ENCODE data around the gene CHD5. TPM values are rescaled to one million over a fixed set of nuclear protein-coding genes. Genes with fewer than 3 reads are reported as not detected.

Gene CHD5
- total RNA-seq, 1 donor from 2014 or later = 4.9 TPM

DNA sequence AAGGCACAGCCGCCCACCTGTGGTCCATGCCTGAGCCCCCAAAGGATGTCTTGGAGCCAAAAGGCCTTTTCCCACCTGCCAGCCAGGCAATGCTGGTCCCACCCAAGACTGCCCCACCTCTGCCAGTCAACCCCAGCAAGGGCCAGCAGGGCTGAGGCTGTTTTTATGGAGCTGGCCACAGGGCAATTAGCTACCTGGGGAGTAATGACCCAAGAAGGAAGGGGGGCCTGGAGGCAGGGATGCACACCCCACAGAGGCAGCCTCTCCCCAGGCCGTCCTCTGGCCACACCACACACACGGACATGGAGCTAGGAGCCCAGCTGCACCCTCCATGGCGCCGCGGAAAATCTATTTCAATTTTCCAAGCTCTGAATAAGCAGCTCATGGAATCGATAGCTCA, 27.2 kb downstream of the CHD5 start:
- Mint-ChIP-seq H3K27ac (no peak overlapping the region), H3K36me3 (no peaks in the 10 kb centered on the region), H3K4me3 (no peak overlapping the region), H3K27me3 (ENCODE audit: low read depth) (peaks cover 27% of the 10 kb centered on the region), H3K4me1 (peaks cover 9% of the 10 kb centered on the region), H3K9me3 (no peaks in the 10 kb centered on the region)
- TF ChIP-seq CTCF (IDR thresholded peaks at IDR 0.05; ENCODE audit: unreplicated experiment) = no peak
- DNase-seq (ENCODE audit: low spot score in 2 of 2, unreplicated experiment in 2 of 2) = no peak

DNA sequence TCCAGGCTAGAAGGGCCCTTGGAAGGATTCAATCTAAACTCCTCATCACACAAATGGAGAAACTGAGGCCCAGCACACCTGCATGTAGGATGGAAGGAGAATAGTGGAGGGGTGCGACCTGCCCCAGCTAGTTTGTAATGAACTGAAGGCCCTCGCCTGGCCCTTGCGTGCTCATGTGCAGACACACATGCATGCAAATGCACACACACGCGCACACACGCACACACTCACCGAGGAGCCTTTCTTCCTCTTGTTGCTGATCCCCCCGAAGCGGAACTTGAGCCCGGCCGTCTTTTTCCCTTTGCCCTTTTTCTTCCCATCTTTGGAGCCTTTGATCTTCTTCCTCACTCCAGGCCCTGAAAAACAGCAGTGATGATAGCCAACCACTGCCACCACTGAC, 27.9 kb downstream of the CHD5 start:
- no peak overlapping the region for H3K4me3 Mint-ChIP-seq
- H3K27me3 Mint-ChIP-seq (ENCODE audit: low read depth) = peaks cover 28% of the 10 kb centered on the region
- H3K27ac Mint-ChIP-seq = no peak overlapping the region
- H3K9me3 Mint-ChIP-seq = no peaks in the 10 kb centered on the region
- peaks cover 3% of the 10 kb centered on the region for H3K4me1 Mint-ChIP-seq
- TF ChIP-seq CTCF (IDR thresholded peaks at IDR 0.05; ENCODE audit: unreplicated experiment) = no peak
- DNase-seq (ENCODE audit: low spot score in 2 of 2, unreplicated experiment in 2 of 2) = no peak
- no peaks in the 10 kb centered on the region for H3K36me3 Mint-ChIP-seq

DNA sequence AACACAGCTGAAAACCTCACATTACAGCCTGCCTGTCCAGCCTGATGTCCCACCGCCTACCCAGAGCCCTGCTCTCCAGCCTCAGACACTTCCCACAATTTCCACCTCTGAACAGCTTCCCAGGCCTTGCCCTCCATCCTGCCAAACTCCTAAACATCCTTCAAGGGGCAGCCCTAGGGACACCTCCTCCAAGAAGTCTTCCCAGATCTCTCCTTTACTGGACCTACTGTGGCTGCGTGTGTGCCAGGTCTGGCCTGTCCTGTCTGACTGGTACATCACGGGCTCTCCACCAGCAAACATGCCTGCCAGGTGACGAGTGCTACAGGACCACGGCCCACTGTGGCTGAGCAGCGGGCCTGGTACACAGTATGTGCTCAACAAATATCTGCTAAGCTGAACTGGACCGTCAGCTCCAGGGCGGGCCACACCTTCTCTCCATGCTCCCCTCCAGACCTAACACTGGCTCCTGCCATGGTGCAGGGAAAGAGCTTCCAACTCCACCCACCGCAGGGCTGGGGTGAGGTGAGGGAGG, 28.8 kb downstream of the CHD5 start:
- H3K27ac Mint-ChIP-seq = no peak overlapping the region
- peaks cover 3% of the 10 kb centered on the region for H3K4me1 Mint-ChIP-seq
- TF ChIP-seq CTCF (IDR thresholded peaks at IDR 0.05; ENCODE audit: unreplicated experiment) = no peak
- no peaks in the 10 kb centered on the region for H3K9me3 Mint-ChIP-seq
- peaks cover 33% of the 10 kb centered on the region for H3K27me3 Mint-ChIP-seq (ENCODE audit: low read depth)
- no peak overlapping the region for H3K4me3 Mint-ChIP-seq
- DNase-seq (ENCODE audit: low spot score in 2 of 2, unreplicated experiment in 2 of 2) = no peak
- no peaks in the 10 kb centered on the region for H3K36me3 Mint-ChIP-seq

DNA sequence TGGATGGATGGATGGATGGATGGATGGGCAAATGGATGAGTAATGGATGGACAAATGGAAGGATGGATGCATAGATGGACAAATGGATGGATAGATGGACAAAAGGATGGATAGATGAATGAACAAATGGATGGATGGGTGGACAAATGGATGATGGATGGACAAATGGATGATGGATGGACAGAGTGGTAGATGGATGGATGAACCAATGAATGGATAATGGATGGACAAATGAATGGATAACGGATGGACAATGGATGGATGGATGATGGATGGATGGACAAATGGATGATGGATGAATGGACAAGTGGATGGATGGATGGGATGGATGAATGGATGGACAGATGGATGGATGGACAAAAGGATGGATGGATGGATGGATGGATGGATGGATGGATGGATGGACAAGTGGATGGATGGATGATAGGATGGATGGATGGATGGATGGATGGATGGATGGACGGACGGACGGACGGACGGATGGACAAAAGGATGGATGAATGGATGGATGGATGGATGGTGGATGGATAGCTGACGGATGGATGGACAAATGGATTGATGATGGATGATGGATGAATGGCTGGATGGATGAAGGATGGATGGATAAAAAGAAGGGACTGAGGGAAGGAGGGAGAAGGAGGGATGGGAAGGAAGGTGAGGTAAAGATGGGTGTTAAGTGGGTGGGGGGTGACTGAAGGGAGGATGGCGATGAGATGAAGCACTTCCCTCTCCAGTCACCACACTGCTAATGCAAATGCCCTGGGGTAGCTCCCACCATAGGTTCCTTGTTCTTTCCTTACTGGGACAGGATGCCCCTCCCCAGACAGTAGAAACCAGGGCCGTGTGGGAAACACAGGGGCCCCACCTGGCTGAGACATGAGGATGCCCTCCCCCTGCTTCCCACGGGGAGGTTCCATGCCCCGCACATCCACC, 29.8 kb downstream of the CHD5 start:
- TF ChIP-seq CTCF (IDR thresholded peaks at IDR 0.05; ENCODE audit: unreplicated experiment) = no peak
- H3K36me3 Mint-ChIP-seq = no peaks in the 10 kb centered on the region
- no peak overlapping the region for H3K27ac Mint-ChIP-seq
- H3K9me3 Mint-ChIP-seq = no peaks in the 10 kb centered on the region
- DNase-seq (ENCODE audit: low spot score in 2 of 2, unreplicated experiment in 2 of 2) = no peak
- peaks cover 3% of the 10 kb centered on the region for H3K4me1 Mint-ChIP-seq
- peaks cover 39% of the 10 kb centered on the region for H3K27me3 Mint-ChIP-seq (ENCODE audit: low read depth)
- no peak overlapping the region for H3K4me3 Mint-ChIP-seq

- no peaks in the 10 kb centered on the region for H3K36me3 Mint-ChIP-seq
- DNase-seq (ENCODE audit: low spot score in 2 of 2, unreplicated experiment in 2 of 2) = no peak
- H3K27me3 Mint-ChIP-seq (ENCODE audit: low read depth) = peaks cover 42% of the 10 kb centered on the region
- H3K9me3 Mint-ChIP-seq = no peaks in the 10 kb centered on the region
- H3K4me1 Mint-ChIP-seq = peaks cover 3% of the 10 kb centered on the region
- H3K4me3 Mint-ChIP-seq = no peak overlapping the region
- no peak overlapping the region for H3K27ac Mint-ChIP-seq
- TF ChIP-seq CTCF (IDR thresholded peaks at IDR 0.05; ENCODE audit: unreplicated experiment) = no peak
Measured at GRCh38 chr1:6149597-6149996, 30.5 kb downstream of the CHD5 start.

Data from mesothelial cell of epicardium (in vitro differentiated cells).